Activated naive CD8-positive, alpha-beta T cell treated with anti-CD3 and anti-CD28 coated beads, Interleukin-2, amount 50 U/mL, for 24 hours (primary cell): Measurements from ENCODE around the gene SRP19.
"Not testable (repeated sequence)": the region's sequence is repeated elsewhere in the genome, so short reads cannot be mapped to it uniquely, and the experiment has no call there.

Experiments
- ATAC-seq: fragments of 150-1000 bp; cut with Tn5 transposase; one replicate; pipeline ENCODE4 v1.10.0; 2021
- DNase-seq: peaks from one replicate; pipeline ENCODE4 v3.0.0; 2021
- H3K27ac Mint-ChIP-seq: one replicate; pipeline ENCODE4 v1.8.0; 2021; ENCODE audit warnings: mild to moderate bottlenecking, mixed read lengths
- H3K27me3 Mint-ChIP-seq: one replicate; pipeline ENCODE4 v1.8.0; 2021; ENCODE audit warnings: mixed read lengths
- H3K36me3 Mint-ChIP-seq: one replicate; pipeline ENCODE4 v1.8.0; 2021; ENCODE audit warnings: low read depth, mixed read lengths
- H3K4me1 Mint-ChIP-seq: one replicate; pipeline ENCODE4 v1.8.0; 2021; ENCODE audit warnings: mixed read lengths
- H3K4me3 Mint-ChIP-seq: one replicate; pipeline ENCODE4 v1.8.0; 2021; ENCODE audit warnings: mild to moderate bottlenecking, moderate library complexity, mixed read lengths
- H3K9me3 Mint-ChIP-seq: one replicate; pipeline ENCODE4 v1.8.0; 2021; ENCODE audit warnings: mixed read lengths

SRP19 gene

DNA sequence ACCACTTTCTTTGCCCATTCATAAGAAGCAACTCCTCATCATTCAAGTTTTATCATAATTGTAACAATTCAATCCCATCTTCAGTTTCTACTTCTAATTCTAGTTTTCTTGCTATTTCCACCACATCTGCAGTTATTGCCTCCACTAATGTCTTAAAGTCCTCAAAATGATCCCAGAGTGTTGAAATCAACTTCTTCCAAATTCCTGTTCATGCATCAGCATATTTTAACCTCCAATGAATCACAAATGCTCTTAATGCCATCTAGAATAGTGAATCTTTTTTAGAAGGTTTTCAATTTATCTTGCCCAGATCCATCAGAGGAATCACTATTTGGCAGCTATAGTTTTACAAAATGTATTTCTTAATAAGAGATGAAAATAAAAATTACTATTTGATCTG, 3.2 kb upstream of the SRP19 start:
- H3K27ac Mint-ChIP-seq: no peak overlapping the region

GRCh38 chr5:112860571-112860928, 537 bp upstream of the SRP19 start:
- peaks cover 12% of the 10 kb centered on the region for H3K27me3 Mint-ChIP-seq
- H3K9me3 Mint-ChIP-seq, ATAC-seq, DNase-seq: not testable (repeated sequence)
- peak overlapping the region; percentile 96 for H3K4me3 Mint-ChIP-seq
- peaks cover 35% of the 10 kb centered on the region for H3K4me1 Mint-ChIP-seq
- peak overlapping the region; percentile 99 for H3K27ac Mint-ChIP-seq
- H3K36me3 Mint-ChIP-seq: peaks cover 19% of the 10 kb centered on the region

More for the DNA sequence above, 3.2 kb upstream of the SRP19 start:
- H3K9me3 Mint-ChIP-seq: peaks cover 7% of the 10 kb centered on the region
- H3K4me3 Mint-ChIP-seq: no peak overlapping the region
- peaks cover 12% of the 10 kb centered on the region for H3K36me3 Mint-ChIP-seq
- ATAC-seq: no peak
- peaks cover 22% of the 10 kb centered on the region for H3K4me1 Mint-ChIP-seq
- peaks cover 32% of the 10 kb centered on the region for H3K27me3 Mint-ChIP-seq
- DNase-seq: no peak

DNA sequence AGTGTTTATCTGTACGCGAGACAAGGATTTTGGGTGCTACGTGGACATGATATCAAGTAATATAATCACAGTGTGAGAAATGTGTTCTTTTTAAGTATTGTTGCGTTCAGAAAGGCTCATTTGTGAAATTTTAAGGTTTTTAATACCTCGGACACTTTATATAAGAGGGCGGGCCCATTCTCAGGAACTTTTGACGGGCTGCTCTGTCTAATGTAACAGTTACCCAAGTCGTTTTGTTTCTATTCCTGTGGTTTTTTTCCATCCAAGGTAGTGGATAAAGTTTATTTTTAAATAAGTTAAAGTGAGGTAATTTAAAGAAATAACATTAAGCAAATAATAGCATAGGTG, 525 bp downstream of the SRP19 start:
- DNase-seq (no peak), ATAC-seq (no peak)
- Mint-ChIP-seq H3K9me3 (no peaks in the 10 kb centered on the region), H3K27me3 (peaks cover 4% of the 10 kb centered on the region), H3K4me1 (peaks cover 36% of the 10 kb centered on the region), H3K4me3 (peak overlapping the region; percentile 96), H3K36me3 (peaks cover 20% of the 10 kb centered on the region), H3K27ac (peak overlapping the region; percentile 99)

DNA sequence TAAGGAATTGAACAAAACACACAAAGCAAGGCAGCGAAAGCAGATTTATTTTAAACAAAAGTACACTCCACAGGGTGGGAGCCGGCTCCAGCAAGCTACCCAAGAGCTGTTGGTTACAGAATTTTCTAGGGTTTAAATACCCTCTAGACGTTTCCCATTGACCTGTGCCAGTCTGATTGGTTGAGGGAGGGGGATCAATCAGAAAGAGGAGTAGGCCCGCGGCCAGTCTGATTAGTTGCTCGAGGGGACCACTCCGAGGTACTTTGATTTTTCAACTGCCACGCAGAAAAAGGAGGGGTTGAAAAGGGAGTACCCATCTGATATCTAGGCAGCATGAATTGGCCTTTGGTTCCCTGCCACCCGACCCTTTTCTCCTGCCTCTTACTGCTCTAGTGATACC, 998 bp downstream of the SRP19 start:
- peaks cover 41% of the 10 kb centered on the region for H3K4me1 Mint-ChIP-seq
- no peak for DNase-seq
- peaks cover 3% of the 10 kb centered on the region for H3K27me3 Mint-ChIP-seq
- H3K36me3 Mint-ChIP-seq: peaks cover 25% of the 10 kb centered on the region
- H3K9me3 Mint-ChIP-seq: no peaks in the 10 kb centered on the region
- peak overlapping the region; percentile 96 for H3K4me3 Mint-ChIP-seq
- H3K27ac Mint-ChIP-seq: peak overlapping the region; percentile 99
- no peak for ATAC-seq

DNA sequence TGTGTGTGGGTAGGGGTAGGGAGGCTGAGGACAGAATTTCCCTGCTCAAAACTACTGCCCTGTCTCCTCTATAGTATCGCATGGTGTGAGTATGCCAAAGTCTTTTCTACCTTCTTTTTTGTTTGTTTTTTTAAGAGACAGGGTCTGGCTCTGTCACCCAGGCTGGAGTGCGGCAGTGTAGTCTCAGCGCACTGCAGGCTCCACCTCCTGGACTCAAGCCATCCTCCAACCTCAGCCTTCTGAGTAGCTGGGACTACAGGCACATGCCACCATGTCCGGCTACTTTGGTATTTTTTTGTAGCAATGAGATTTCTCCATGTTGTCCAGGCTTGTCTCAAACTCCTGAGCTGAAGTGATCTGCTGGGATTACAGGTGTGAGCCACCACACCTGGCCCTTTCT, 2.5 kb downstream of the SRP19 start:
- Mint-ChIP-seq H3K27me3 (peaks cover 1% of the 10 kb centered on the region), H3K36me3 (peaks cover 35% of the 10 kb centered on the region), H3K4me3 (peak overlapping the region; percentile 96), H3K4me1 (peaks cover 48% of the 10 kb centered on the region), H3K9me3 (no peaks in the 10 kb centered on the region), H3K27ac (peak overlapping the region; percentile 68)
- DNase-seq (no peak), ATAC-seq (no peak)

- Mint-ChIP-seq H3K27ac (no peak overlapping the region), H3K27me3 (no peaks in the 10 kb centered on the region), H3K4me3 (no peak overlapping the region), H3K9me3 (no peaks in the 10 kb centered on the region), H3K36me3 (peaks cover 45% of the 10 kb centered on the region), H3K4me1 (peaks cover 61% of the 10 kb centered on the region)
- DNase-seq (no peak), ATAC-seq (no peak)
Measured at GRCh38 chr5:112865128-112865527, 4.0 kb downstream of the SRP19 start.

GRCh38 chr5:112866739-112867138, 5.7 kb downstream of the SRP19 start:
- peak overlapping the region; percentile 69 for H3K27ac Mint-ChIP-seq
- H3K4me3 Mint-ChIP-seq: no peak overlapping the region
- DNase-seq: no peak
- no peaks in the 10 kb centered on the region for H3K9me3 Mint-ChIP-seq
- ATAC-seq: no peak
- H3K27me3 Mint-ChIP-seq: no peaks in the 10 kb centered on the region
- H3K4me1 Mint-ChIP-seq: peaks cover 54% of the 10 kb centered on the region
- H3K36me3 Mint-ChIP-seq: peaks cover 52% of the 10 kb centered on the region

GRCh38 chr5:112867411-112867810, 6.3 kb downstream of the SRP19 start:
- peaks cover 52% of the 10 kb centered on the region for H3K36me3 Mint-ChIP-seq
- no peaks in the 10 kb centered on the region for H3K27me3 Mint-ChIP-seq
- peak overlapping the region; percentile 69 for H3K27ac Mint-ChIP-seq
- no peak overlapping the region for H3K4me3 Mint-ChIP-seq
- ATAC-seq: no peak
- DNase-seq: no peak
- H3K4me1 Mint-ChIP-seq: peaks cover 48% of the 10 kb centered on the region
- H3K9me3 Mint-ChIP-seq: no peaks in the 10 kb centered on the region

DNA sequence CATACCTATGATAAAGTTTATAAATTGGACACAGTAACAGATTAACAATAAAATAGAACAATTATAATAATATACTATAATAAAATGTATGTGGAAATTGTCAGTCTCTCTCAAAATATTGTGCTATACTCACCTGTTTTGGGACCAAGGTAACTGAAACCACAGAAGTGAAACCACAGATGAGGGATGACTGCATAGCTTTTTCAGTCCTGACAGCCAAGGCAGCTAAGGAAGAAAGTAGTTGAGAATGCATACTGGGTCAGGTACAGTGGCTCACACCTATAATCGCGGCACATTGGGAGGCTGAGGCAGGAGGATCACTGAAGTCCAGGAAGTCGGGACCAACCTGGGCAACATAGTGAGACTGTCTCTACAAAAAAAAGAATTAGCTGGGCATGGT, 8.9 kb downstream of the SRP19 start:
- no peak for DNase-seq
- no peaks in the 10 kb centered on the region for H3K9me3 Mint-ChIP-seq
- H3K27ac Mint-ChIP-seq: peak overlapping the region; percentile 22
- no peaks in the 10 kb centered on the region for H3K27me3 Mint-ChIP-seq
- H3K4me3 Mint-ChIP-seq: no peak overlapping the region
- peaks cover 58% of the 10 kb centered on the region for H3K36me3 Mint-ChIP-seq
- peaks cover 37% of the 10 kb centered on the region for H3K4me1 Mint-ChIP-seq
- no peak for ATAC-seq

- Mint-ChIP-seq H3K9me3 (no peaks in the 10 kb centered on the region), H3K36me3 (peaks cover 55% of the 10 kb centered on the region), H3K27ac (no peak overlapping the region), H3K4me1 (peaks cover 37% of the 10 kb centered on the region), H3K4me3 (no peak overlapping the region), H3K27me3 (no peaks in the 10 kb centered on the region)
- ATAC-seq: no peak
- no peak for DNase-seq
Measured at GRCh38 chr5:112870966-112871365, 9.9 kb downstream of the SRP19 start.

DNA sequence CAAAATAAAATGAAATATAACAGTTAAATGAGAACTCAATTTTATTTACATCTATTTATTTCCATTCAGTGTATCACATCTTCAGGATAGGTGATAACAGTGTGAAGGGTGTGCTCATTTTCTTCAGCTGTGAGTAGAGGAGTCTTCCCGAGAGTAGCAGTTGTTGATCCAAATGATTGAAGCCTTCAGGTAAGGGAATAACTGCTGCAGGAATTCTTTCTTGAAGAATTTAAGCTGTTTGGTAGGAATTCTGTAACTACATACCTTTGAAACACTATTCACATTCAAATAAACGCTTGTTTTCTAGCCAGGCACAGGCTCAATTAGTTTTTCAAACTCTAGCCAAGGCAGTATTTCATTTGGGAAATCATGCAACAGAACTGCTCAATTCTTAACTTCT, 15.3 kb downstream of the SRP19 start:
- no peak for ATAC-seq
- no peaks in the 10 kb centered on the region for H3K9me3 Mint-ChIP-seq

DNA sequence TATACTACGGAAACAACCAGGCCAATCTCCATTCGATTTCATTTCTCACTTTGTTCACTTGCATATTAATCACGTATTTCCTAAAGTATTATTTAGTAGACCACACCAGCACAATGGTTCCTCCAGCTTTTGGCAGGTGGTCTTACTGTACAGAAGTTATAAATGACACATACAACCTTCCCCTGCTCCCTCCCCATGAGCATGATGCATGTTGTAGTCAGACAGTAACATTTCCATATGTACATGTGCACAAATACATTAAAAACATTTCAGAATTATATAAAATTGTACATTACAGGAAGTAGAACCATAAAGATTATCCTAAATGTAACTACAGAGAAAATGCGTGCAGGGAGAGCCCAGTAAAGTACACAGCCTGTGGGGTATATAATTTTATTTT, 17.0 kb downstream of the SRP19 start:
- H3K4me1 Mint-ChIP-seq: peaks cover 38% of the 10 kb centered on the region
- DNase-seq (no peak), ATAC-seq (no peak)
- H3K27me3 Mint-ChIP-seq: no peaks in the 10 kb centered on the region
- no peak overlapping the region for H3K4me3 Mint-ChIP-seq
- no peaks in the 10 kb centered on the region for H3K9me3 Mint-ChIP-seq
- H3K36me3 Mint-ChIP-seq: peaks cover 35% of the 10 kb centered on the region
- peak overlapping the region; percentile 30 for H3K27ac Mint-ChIP-seq

More for the DNA sequence above, 15.3 kb downstream of the SRP19 start:
- Mint-ChIP-seq H3K27me3 (no peaks in the 10 kb centered on the region), H3K4me3 (no peak overlapping the region), H3K36me3 (peaks cover 40% of the 10 kb centered on the region), H3K4me1 (peaks cover 36% of the 10 kb centered on the region), H3K27ac (no peak overlapping the region)
- no peak for DNase-seq

GRCh38 chr5:112878760-112879159, 17.7 kb downstream of the SRP19 start:
- peaks cover 35% of the 10 kb centered on the region for H3K4me1 Mint-ChIP-seq
- H3K36me3 Mint-ChIP-seq: peaks cover 30% of the 10 kb centered on the region

GRCh38 chr5:112880219-112880964, 19.3 kb downstream of the SRP19 start:
- H3K27ac Mint-ChIP-seq: peak overlapping the region; percentile 23
- peaks cover 31% of the 10 kb centered on the region for H3K4me1 Mint-ChIP-seq
- DNase-seq (no peak), ATAC-seq (no peak)
- no peak overlapping the region for H3K4me3 Mint-ChIP-seq
- no peaks in the 10 kb centered on the region for H3K27me3 Mint-ChIP-seq
- H3K36me3 Mint-ChIP-seq: peaks cover 33% of the 10 kb centered on the region
- no peaks in the 10 kb centered on the region for H3K9me3 Mint-ChIP-seq

More at GRCh38 chr5:112878760-112879159, 17.7 kb downstream of the SRP19 start:
- H3K9me3 Mint-ChIP-seq: no peaks in the 10 kb centered on the region
- H3K27me3 Mint-ChIP-seq: no peaks in the 10 kb centered on the region
- ATAC-seq: peak; percentile 92
- DNase-seq: peak; percentile 28
- H3K27ac Mint-ChIP-seq: peak overlapping the region; percentile 86
- H3K4me3 Mint-ChIP-seq: peak overlapping the region; percentile 13

DNA sequence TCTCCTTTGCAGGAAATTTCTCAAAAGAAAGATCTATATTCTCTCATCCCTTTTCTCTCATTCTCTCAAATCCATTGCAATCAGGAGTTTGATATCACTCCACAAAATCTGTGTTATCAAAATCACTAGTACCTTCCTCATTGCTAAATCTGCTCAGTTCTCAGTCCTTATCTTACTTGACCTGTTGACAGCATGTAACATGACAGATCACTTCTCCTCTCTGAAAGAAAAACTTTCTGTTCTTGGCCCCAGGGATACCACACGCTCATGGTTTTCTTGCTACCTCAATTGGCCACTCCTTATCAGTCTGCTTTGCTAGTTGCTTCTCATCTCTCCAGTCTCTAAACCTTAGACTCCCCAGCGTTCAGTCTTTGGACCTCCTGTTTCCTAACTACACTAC, 22.1 kb downstream of the SRP19 start:
- H3K9me3 Mint-ChIP-seq: no peaks in the 10 kb centered on the region
- H3K27me3 Mint-ChIP-seq: no peaks in the 10 kb centered on the region
- peaks cover 35% of the 10 kb centered on the region for H3K4me1 Mint-ChIP-seq
- no peak overlapping the region for H3K27ac Mint-ChIP-seq
- no peak overlapping the region for H3K4me3 Mint-ChIP-seq
- peaks cover 44% of the 10 kb centered on the region for H3K36me3 Mint-ChIP-seq
- no peak for ATAC-seq
- no peak for DNase-seq

- DNase-seq (no peak), ATAC-seq (no peak)
- Mint-ChIP-seq H3K36me3 (peaks cover 46% of the 10 kb centered on the region), H3K27ac (no peak overlapping the region), H3K9me3 (peaks cover 5% of the 10 kb centered on the region), H3K27me3 (no peaks in the 10 kb centered on the region), H3K4me1 (peaks cover 32% of the 10 kb centered on the region), H3K4me3 (no peak overlapping the region)
Measured at GRCh38 chr5:112885001-112885400, 23.9 kb downstream of the SRP19 start.
